ENCODE measurements around the gene PLCB1.

- TF ChIP-seq EZH2 (IDR thresholded peaks at IDR 0.05; ENCODE audit: insufficient read depth, low read length) (no peak), CTCF (IDR thresholded peaks at IDR 0.05; ENCODE audit: insufficient read depth, low read depth, low read length) (no peak)
These were observed 451.0 kb downstream of the PLCB1 start for GRCh38 chr20:8583012-8583565.

All from astrocyte (in vitro differentiated cells and primary cell).